ENCODE results near the gene FAM110C. TPM values are rescaled to one million over a fixed set of nuclear protein-coding genes. Genes with fewer than 3 reads are reported as not detected.

FAM110C gene
- polyA plus RNA-seq, 1 of the 3 experiments (the other 2 are of a cell fraction), result not detected

DNA sequence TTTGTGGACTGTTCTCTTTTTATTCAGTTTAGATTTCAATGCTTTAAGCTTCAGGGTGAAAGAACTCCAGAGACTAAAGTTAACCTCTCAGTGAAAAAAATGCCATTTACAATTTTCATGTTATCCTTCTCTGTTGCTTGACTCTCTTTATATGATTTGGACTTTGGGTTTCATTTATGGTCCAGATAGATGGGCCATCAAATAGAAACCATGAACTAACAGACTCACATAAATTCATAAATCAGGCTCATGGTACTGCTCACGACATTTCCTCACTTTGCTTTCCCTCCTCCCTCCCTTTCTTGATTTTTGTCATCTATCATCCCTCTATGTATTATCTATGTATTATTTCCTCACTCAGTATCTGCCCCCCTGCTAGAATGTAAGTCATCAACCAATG, 10.0 kb downstream of the FAM110C start:
- WGBS (ENCODE audit: low lambda C conversion rate), result 2% methylated on average over 1 of the region's 1 CpG
- no peak for DNase-seq
- Histone ChIP-seq H3K9ac (no peak overlapping the region), H3F3A (replicated peaks; ENCODE audit: insufficient read depth) (no peaks in the 10 kb centered on the region), H3K4me3 (ENCODE audit: low read depth in 2 of 2, low read length in 1 of 2) (no peak overlapping the region), H3K79me2 (ENCODE audit: insufficient read depth) (no peaks in the 10 kb centered on the region), H3K4me2 (no peak overlapping the region), H2AFZ (ENCODE audit: low read depth) (no peak overlapping the region), H3K4me1 (ENCODE audit: control insufficient read depth in 1 of 2, insufficient read depth in 2 of 2, low read depth in 1 of 2, low read length in 1 of 2) (no peaks in the 10 kb centered on the region), H3K9me3 (no peaks in the 10 kb centered on the region), H3K36me3 (replicated peaks in 1 of 2; ENCODE audit: control insufficient read depth in 1 of 2, insufficient read depth in 2 of 2, low read length in 1 of 2) (no peaks in the 10 kb centered on the region), H4K20me1 (ENCODE audit: insufficient read depth) (no peaks in the 10 kb centered on the region), H3K27ac (ENCODE audit: low read depth in 2 of 2, low read length in 1 of 2) (no peak overlapping the region), H3K9me2 (no peaks in the 10 kb centered on the region), H3K27me3 (ENCODE audit: insufficient read depth) (no peaks in the 10 kb centered on the region)
- ChIA-PET CTCF (interaction anchor here (1.5 kb wide), 1 partner anchor 18 kb away, joined by 3 read pairs; no protein-coding TSS in a partner anchor), POLR2A (no interaction called here)
- TF ChIP-seq GABPA (IDR thresholded peaks at IDR 0.05; ENCODE audit: low read depth) (no peak), YY1 (IDR thresholded peaks at IDR 0.05; ENCODE audit: low read depth) (no peak), USF1 (IDR thresholded peaks at IDR 0.05; ENCODE audit: borderline replicate concordance, low read depth) (no peak), TCF12 (IDR thresholded peaks at IDR 0.05) (no peak), PBX3 (IDR thresholded peaks at IDR 0.05) (no peak), EZH2phosphoT487 (IDR thresholded peaks at IDR 0.05; ENCODE audit: borderline replicate concordance, low read depth) (no peak), REST (IDR thresholded peaks at IDR 0.05; ENCODE audit: low read depth, low read length) (no peak), EP300 (IDR thresholded peaks at IDR 0.05; ENCODE audit: borderline replicate concordance in 1 of 2, low read depth in 1 of 2, low read length in 1 of 2) (no peak), POLR2AphosphoS5 (IDR thresholded peaks at IDR 0.05; ENCODE audit: low read depth, low read length) (no peak), RAD21 (IDR thresholded peaks at IDR 0.05; ENCODE audit: low read length) (no peak), RCOR1 (IDR thresholded peaks at IDR 0.05; ENCODE audit: low read length) (no peak), FOXM1 (IDR thresholded peaks at IDR 0.05; ENCODE audit: low read depth) (no peak), SMC3 (IDR thresholded peaks at IDR 0.05; ENCODE audit: low read depth, low read length) (no peak), RXRA (IDR thresholded peaks at IDR 0.05; ENCODE audit: borderline replicate concordance, low read depth) (no peak), MXI1 (IDR thresholded peaks at IDR 0.05; ENCODE audit: low read depth, low read length) (no peak), ELF1 (IDR thresholded peaks at IDR 0.05) (no peak)

Data from SK-N-SH (cell line).